Pancreas (tissue), 10 donors: ENCODE data around the gene FOXL2NB. TPM values are rescaled to one million over a fixed set of nuclear protein-coding genes. Genes with fewer than 3 reads are reported as not detected.
"Not testable (repeated sequence)": the region's sequence is repeated elsewhere in the genome, so short reads cannot be mapped to it uniquely, and the experiment has no call there.

Source experiments
- ATAC-seq, 4 donors: fragments of 200-7000 bp; cut with Tn5 transposase; one replicate each; pipeline versions ENCODE4 v1.8.0 to v1.9.1; 2020; ENCODE audit warnings: mild to moderate bottlenecking in 4 of 4, moderate library complexity in 4 of 4
- DNase-seq, 6 donors: peaks; one replicate each; pipeline ENCODE4 v3.0.0-alpha.2; 2020
- FAIRE-seq: peaks from 2 replicates; lab custom pipeline; 2012; peaks lifted over from hg19 to GRCh38; lab: Jason Lieb, UNC
- H3K27ac ChIP-seq, 4 donors: fragments of 200-600 bp; sonication (generic); 1 replicate in 3 of 4; 2 replicates in 1 of 4; pipeline versions ENCODE4 v1.5.0 to v1.8.0; 2020
- H3K27me3 ChIP-seq, 4 donors: fragments of 200-600 bp; one replicate each; pipeline ENCODE4 v1.8.0; 2021
- H3K36me3 ChIP-seq, 3 donors: fragments of 200-600 bp; sonication (generic) in 1 of 3; one replicate each; pipeline versions ENCODE4 v1.5.0 to v1.8.0; 2020 to 2021
- H3K4me1 ChIP-seq, 3 donors: fragments of 200-600 bp; one replicate each; pipeline ENCODE4 v1.8.0; 2021
- H3K4me3 ChIP-seq, 4 donors: fragments of 200-600 bp; sonication (generic) in 2 of 4; one replicate each; pipeline versions ENCODE4 v1.5.0 to v1.8.0; 2020 to 2021
- H3K9me3 ChIP-seq, 4 donors: fragments of 200-600 bp; one replicate each; pipeline ENCODE4 v1.8.0; 2021
- CTCF ChIP-seq, 4 donors: fragments of 200-600 bp; sonication (generic) in 3 of 4; IDR thresholded peaks; one replicate each; pipeline versions ENCODE4 v1.5.0 to v1.8.0; 2021; ENCODE audit warnings: antibody characterized with exemption in 4 of 4
- WGBS, 2 donors: extraction: QIAGEN DNeasy Blood & Tissue Kit; methylation state at CpG; one replicate each; pipeline ENCODE4 v1.1.7; 2013; 5-methylcytosine and 5-hydroxymethylcytosine counted together
- intact Hi-C, 3 donors: fragments of 100-400 bp; cut with DNase I; formaldehyde crosslinking; loops; one replicate each; pipeline versions ENCODE4 v1.11.1 to v1.14.2; 2022
- polyA plus RNA-seq, 2 donors: library from polyadenylated mRNA; stranded (reverse); fragments of 200-250 nt; gene quantifications; one replicate each; pipeline ENCODE4 v1.2.3, GENCODE V29; 2013
- total RNA-seq, 6 donors: library from RNA; stranded (reverse); fragmentation: NEBNext Ultra II Directional in 4 of 6; extraction: Animal tissue kit (Norgen Biotek cat#: 25700) in 4 of 6; gene quantifications; one replicate each; pipeline versions ENCODE4 v1.2.1 to v1.2.4, GENCODE V29; 2021 to 2023
- donor health status: healthy with polysubstance abuse.
- donor health status: DM: no; HTN: no; CAD: no; lungs with moderate emphysema.
- donor health status: DM: no; HTN: no; CAD: no.
- donor health status: control.
- donor health status: control.
- donor health status: Bipolar disorder and iron deficiency.
- donor health status: DM: yes; HTN: yes; CAD: no.
- donor health status: DM: no; HTN: no; CAD: no.
- donor health status: DM: no; HTN: no; CAD: no.
- donor health status: DM: yes; HTN: yes; CAD: no.

Gene FOXL2NB
- total and polyA plus RNA-seq, 8 donors: 0.09 to 0.22 TPM; not detected in 6

DNA sequence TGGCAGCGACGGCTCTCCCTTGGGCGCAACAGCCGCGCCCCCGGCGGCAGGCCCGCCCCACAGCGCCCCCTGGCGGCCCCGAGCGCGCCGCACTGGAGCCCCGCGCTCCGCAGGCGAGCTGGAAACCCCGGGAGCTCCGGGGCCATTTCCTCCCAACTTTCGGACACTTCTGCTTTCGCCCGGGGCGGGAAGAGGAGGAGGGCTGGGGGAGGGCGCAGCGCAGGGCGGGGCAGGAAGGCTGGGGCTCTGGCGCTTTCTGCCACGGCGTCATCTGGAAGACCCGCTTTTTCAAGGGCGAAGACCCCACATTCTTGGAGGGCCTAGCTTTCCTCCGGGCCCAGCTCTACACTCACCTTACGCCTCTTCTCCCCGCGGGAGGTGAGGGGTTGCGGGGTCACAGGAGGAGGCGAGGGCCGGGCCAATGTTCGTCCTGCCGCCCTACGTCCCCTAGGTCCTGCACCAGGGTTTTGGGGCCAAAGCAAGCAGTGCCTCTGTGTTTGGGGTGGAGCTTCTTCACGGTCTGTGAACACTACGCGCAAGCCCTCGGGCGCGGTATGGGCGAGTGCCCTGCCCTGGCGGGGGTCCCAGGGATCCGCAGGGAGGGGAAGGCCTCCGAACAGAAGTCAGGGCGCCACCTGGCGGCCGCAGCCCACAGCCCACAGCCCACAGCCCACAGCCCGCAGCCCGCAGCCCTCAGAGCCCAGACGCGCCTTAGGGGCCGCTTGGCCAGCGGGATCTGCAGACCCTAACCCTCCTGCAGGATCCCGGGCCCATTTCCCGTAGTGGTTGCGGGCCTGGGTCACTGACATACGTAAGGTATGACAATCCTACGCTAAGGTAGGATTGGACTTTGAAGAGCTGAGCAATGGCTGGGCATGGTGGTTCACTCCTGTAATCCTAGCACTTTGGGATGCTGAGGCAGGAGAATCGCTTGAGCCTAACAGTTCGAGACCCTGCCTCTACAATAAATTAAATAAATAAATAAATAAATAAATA lies 31.2 kb upstream of the FOXL2NB start:
- DNase-seq (peak; percentile 91 to 99 (median 96)), ATAC-seq (peak; percentile 91 to 97 (median 92)), FAIRE-seq (no peak)
- peak; percentile 92 to 98 (median 96) for TF ChIP-seq CTCF (IDR thresholded peaks at IDR 0.05)
- no peaks in the 10 kb centered on the region for H3K9me3 ChIP-seq
- no peaks in the 10 kb centered on the region for H3K36me3 ChIP-seq
- peak overlapping the region; percentile 93 to 99 (median 96) for H3K27ac ChIP-seq
- H3K4me1 ChIP-seq: peaks cover 5 to 13% (median 5%) of the 10 kb centered on the region in 3 donors
- H3K27me3 ChIP-seq: no peaks in the 10 kb centered on the region
- 1 to 2% methylated on average over 53 to 68 of the region's 68 CpGs for WGBS, 2 donors
- H3K4me3 ChIP-seq: peak overlapping the region; percentile 39 to 68 (median 58)
- intact Hi-C loops: loop anchor here in 2 of 3 donors (10.0 kb wide), 2 partner anchors 211 to 321 kb away; partner anchors contain the start of gene CEP70 (in 2 of the 2)

DNA sequence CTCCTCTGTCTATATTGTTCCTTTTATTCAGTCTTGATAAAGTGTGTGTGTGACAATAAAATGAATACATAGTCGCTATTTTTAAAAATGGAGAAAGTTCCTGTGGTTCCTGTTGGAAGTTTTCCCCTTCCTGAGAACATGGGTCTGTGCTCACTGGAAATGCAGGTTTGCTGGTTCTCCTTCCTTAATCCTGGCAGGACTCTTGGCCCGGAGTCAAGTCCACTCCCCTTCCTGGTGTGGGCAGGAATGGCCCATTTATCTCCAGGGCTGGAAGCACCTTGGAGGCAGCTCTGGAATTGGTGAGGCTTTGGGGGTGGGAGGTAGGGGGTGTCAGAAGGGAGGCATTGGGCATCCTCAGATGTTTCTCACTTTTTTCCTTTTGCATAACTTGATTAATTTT lies 30.2 kb upstream of the FOXL2NB start:
- no peaks in the 10 kb centered on the region for H3K36me3 ChIP-seq
- peak in 2 of 4 donors; percentile 24 to 26 for ATAC-seq
- 18 to 20% methylated on average over 2 of the region's 2 CpGs for WGBS, 2 donors
- no peak for TF ChIP-seq CTCF (IDR thresholded peaks at IDR 0.05)
- H3K4me3 ChIP-seq: no peak overlapping the region
- FAIRE-seq: no peak
- intact Hi-C loops: loop anchor here in 2 of 3 donors (10.0 kb wide), 2 partner anchors 212 to 322 kb away; partner anchors contain the start of gene CEP70 (in 2 of the 2)
- peak overlapping the region; percentile 7 to 99 (median 94) for H3K27ac ChIP-seq
- H3K27me3 ChIP-seq: no peaks in the 10 kb centered on the region
- DNase-seq: peak; percentile 71 to 84 (median 76)
- H3K4me1 ChIP-seq: peaks cover 5 to 13% (median 5%) of the 10 kb centered on the region in 3 donors
- no peaks in the 10 kb centered on the region for H3K9me3 ChIP-seq

DNA sequence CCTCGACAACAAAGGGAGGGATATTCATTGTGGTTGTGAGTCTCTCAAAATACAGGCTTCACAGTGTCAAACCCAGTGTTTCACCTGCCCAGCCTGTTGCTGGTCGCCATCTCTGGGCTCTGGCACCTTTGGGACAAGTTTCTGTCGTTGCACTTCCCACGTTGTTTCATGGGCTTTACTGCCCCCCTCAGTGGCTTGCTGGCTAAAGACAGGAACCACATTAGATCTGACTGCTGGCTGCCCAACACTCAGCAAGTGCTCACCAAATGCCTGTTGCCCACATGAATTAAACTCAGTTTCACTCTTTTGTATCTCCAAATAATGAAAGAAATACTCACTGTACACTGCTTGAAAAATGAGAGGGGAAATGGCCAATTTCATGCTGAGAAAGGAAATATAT lies 27.7 kb upstream of the FOXL2NB start:
- H3K36me3 ChIP-seq: no peaks in the 10 kb centered on the region
- H3K4me3 ChIP-seq: no peak overlapping the region
- 63 to 77% methylated on average over 4 of the region's 4 CpGs for WGBS, 2 donors
- ATAC-seq: no peak
- intact Hi-C loops: loop anchor here in 2 of 3 donors (10.0 kb wide), 2 partner anchors 215 to 325 kb away; partner anchors contain the start of gene CEP70 (in 2 of the 2)
- no peaks in the 10 kb centered on the region for H3K9me3 ChIP-seq
- peaks cover 5 to 13% (median 5%) of the 10 kb centered on the region in 3 donors for H3K4me1 ChIP-seq
- no peak for TF ChIP-seq CTCF (IDR thresholded peaks at IDR 0.05)
- FAIRE-seq: no peak
- no peaks in the 10 kb centered on the region for H3K27me3 ChIP-seq
- H3K27ac ChIP-seq: no peak overlapping the region
- DNase-seq: no peak

DNA sequence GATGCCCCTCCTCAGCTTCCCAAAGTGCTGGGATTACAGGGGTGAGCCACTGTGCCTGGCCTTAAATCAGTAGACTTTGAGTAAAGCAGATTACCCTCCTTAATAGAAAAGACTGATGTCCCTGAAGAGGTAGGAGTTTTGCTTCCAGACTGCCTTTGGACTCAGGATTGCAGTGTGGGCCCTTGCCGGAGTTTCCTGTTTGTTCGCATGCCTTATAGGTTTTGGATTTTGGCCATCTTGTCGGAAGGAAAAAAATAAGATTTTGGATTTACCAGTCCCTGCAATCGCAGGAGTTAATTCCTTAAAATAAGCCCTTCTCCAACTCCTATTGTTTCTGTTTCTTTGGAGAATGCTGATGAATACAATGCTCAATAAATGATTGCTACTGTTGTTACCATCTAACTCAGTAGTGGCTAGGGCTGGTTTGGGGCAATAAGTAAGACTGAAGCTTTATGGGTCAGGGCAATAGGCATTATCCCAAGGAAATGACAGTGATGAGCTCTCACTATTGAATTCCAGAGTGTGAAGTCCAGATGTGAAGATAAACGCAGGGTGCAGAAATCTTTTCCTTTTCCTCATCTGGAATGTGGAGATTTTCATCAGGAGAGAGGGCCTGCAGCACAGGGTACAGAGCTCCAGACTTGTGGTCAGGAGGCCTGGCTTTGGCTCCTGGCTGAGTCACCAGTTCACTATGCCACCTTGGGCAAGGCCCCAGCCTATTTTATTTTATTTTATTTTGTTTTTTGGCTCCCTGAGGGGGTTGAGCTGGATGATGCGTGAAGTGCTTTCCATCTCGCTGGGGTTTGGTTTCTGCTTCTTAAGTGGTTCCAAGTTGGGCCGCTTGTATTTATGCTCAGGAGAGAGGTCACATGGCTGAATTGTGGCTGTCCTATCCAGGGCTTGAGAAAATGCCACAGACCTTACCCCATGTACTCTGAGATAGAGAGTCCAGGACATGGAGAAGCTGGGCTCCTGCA lies 25.4 kb upstream of the FOXL2NB start:
- WGBS, 2 donors: 76 to 92% methylated on average over 8 of the region's 8 CpGs
- H3K27me3 ChIP-seq: no peaks in the 10 kb centered on the region
- H3K4me1 ChIP-seq: peaks cover 0 to 3% (median 2%) of the 10 kb centered on the region in 3 donors
- no peak for TF ChIP-seq CTCF (IDR thresholded peaks at IDR 0.05)
- no peaks in the 10 kb centered on the region for H3K36me3 ChIP-seq
- no peak overlapping the region for H3K4me3 ChIP-seq
- DNase-seq (no peak), FAIRE-seq (no peak), ATAC-seq (peak in 2 of 4 donors; percentile 26 to 47)
- no peak overlapping the region for H3K27ac ChIP-seq
- intact Hi-C loops: loop anchor here in 2 of 3 donors (5.0 to 10.0 kb wide), 4 partner anchors 347 to 507 kb away; no protein-coding TSS in a partner anchor
- no peaks in the 10 kb centered on the region for H3K9me3 ChIP-seq

GRCh38 chr3:138922400-138922799 lies 24.6 kb upstream of the FOXL2NB start:
- intact Hi-C loops: loop anchor here in 2 of 3 donors (5.0 to 10.0 kb wide), 4 partner anchors 348 to 508 kb away; no protein-coding TSS in a partner anchor
- not testable (repeated sequence) for FAIRE-seq
- 84 to 90% methylated on average over 6 of the region's 6 CpGs for WGBS, 2 donors

More at GRCh38 chr3:138922400-138922799, 24.6 kb upstream of the FOXL2NB start:
- DNase-seq, H3K9me3 ChIP-seq, H3K4me3 ChIP-seq, H3K36me3 ChIP-seq, H3K27me3 ChIP-seq, ATAC-seq, H3K4me1 ChIP-seq, H3K27ac ChIP-seq: not testable (repeated sequence)
